Upper lobe of left lung (tissue), 4 donors: ENCODE results near the gene SLC35F3.

Experiments used
- EP300 ChIP-seq, 4 donors: sonication (generic); formaldehyde crosslinking; IDR thresholded peaks; one replicate each; pipeline ENCODE4 v1.5.1; 2017; ENCODE audit warnings: antibody characterized with exemption in 4 of 4, control low read depth in 2 of 4
- TF ChIP-seq, protein P1 (sequence below), 6 experiments: fragments of 450-650 bp in 4 of 6; fragments of 200-600 bp in 2 of 6; sonication (generic) in 2 of 6; IDR thresholded peaks; one replicate each; pipeline ENCODE4 v1.5.1; 2016 to 2019; ENCODE audit warnings: antibody characterized with exemption in 6 of 6

DNA sequence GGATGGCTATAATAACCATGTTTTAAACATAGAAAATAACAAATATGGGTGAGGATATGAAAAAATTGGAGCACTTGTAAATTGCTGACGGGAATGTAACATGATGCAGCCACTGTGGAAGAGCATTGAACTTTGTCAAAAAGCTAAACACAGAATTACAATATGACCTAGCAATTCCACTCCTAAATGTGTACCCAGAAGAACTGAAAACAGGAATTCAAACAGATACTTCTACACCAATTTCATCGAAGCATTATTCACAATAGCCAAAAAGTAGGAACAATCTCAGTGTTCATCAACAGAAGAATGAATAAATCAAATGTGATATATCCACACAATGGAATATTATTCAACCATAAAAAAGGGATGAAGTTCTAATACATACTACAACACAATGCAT is 436.1 kb downstream of the SLC35F3 start:
- TF ChIP-seq, protein P1, sequence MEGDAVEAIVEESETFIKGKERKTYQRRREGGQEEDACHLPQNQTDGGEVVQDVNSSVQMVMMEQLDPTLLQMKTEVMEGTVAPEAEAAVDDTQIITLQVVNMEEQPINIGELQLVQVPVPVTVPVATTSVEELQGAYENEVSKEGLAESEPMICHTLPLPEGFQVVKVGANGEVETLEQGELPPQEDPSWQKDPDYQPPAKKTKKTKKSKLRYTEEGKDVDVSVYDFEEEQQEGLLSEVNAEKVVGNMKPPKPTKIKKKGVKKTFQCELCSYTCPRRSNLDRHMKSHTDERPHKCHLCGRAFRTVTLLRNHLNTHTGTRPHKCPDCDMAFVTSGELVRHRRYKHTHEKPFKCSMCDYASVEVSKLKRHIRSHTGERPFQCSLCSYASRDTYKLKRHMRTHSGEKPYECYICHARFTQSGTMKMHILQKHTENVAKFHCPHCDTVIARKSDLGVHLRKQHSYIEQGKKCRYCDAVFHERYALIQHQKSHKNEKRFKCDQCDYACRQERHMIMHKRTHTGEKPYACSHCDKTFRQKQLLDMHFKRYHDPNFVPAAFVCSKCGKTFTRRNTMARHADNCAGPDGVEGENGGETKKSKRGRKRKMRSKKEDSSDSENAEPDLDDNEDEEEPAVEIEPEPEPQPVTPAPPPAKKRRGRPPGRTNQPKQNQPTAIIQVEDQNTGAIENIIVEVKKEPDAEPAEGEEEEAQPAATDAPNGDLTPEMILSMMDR (IDR thresholded peaks at IDR 0.05), result no peak
- no peak for TF ChIP-seq EP300 (IDR thresholded peaks at IDR 0.05)
